ENCODE data around the gene KIAA1328. TPM values are rescaled to one million over a fixed set of nuclear protein-coding genes. Genes with fewer than 3 reads are reported as not detected.
"Not testable (repeated sequence)": the region's sequence is repeated elsewhere in the genome, so short reads cannot be mapped to it uniquely, and the experiment has no call there.

The KIAA1328 gene
- total RNA-seq, 1 experiment from 2014 or later = 6.2 TPM

GRCh38 chr18:36813824-36814223, 15.1 kb upstream of the KIAA1328 start:
- in situ Hi-C loops (cut with HindIII; ENCODE audit: low pct_unique_long_range_greater_than_20kb, low sequenced_read_pairs) (no loop called here), intact Hi-C loops (cut with micrococcal nuclease; ENCODE audit: unreplicated experiment) (no loop called here)
- H3K4me3 ChIP-seq (ENCODE audit: low read depth in 2 of 2, low read length in 2 of 2) = no peak overlapping the region
- H3K36me3 ChIP-seq (ENCODE audit: control insufficient read depth, insufficient read depth, low read length) = peaks cover 3% of the 10 kb centered on the region
- H3K4me1 ChIP-seq (ENCODE audit: control insufficient read depth, insufficient read depth, low read length) = no peaks in the 10 kb centered on the region
- H3K9me3 ChIP-seq (ENCODE audit: control insufficient read depth, insufficient read depth, low read depth, low read length) = no peaks in the 10 kb centered on the region
- ChIA-PET CTCF (interaction anchor here (0.6 kb wide), 1 partner anchor 13 kb away, joined by 4 read pairs; no protein-coding TSS in a partner anchor), POLR2A (no interaction called here)
- no peak for DNase-seq (ENCODE audit: low read depth, low spot score)
- no peak overlapping the region for H3K27ac ChIP-seq (ENCODE audit: low read length)
- no TSS peak for BruUV-seq (replicated peaks)
- ATAC-seq = no peak
- TF ChIP-seq REST (IDR thresholded peaks at IDR 0.05; ENCODE audit: insufficient read depth in 1 of 2, low read depth in 2 of 2, low read length in 1 of 2) = no peak
- no peak for TF ChIP-seq TCF7L2 (IDR thresholded peaks at IDR 0.05; ENCODE audit: low read depth, low read length)
- TF ChIP-seq SIN3A (IDR thresholded peaks at IDR 0.05; ENCODE audit: borderline replicate concordance, insufficient read depth, low read depth, low read length) = no peak
- TF ChIP-seq CTCF (IDR thresholded peaks at IDR 0.05) = no peak
- no peak for TF ChIP-seq POLR2AphosphoS5 (IDR thresholded peaks at IDR 0.05; ENCODE audit: low read depth, low read length)
- no peaks in the 10 kb centered on the region for H3K27me3 ChIP-seq (ENCODE audit: control insufficient read depth, insufficient read depth, low read length)

- POLR2A ChIA-PET = no interaction called here
- TF ChIP-seq SIN3A (IDR thresholded peaks at IDR 0.05; ENCODE audit: borderline replicate concordance, insufficient read depth, low read depth, low read length) (no peak), REST (IDR thresholded peaks at IDR 0.05; ENCODE audit: insufficient read depth in 1 of 2, low read depth in 2 of 2, low read length in 1 of 2) (no peak), POLR2AphosphoS5 (IDR thresholded peaks at IDR 0.05; ENCODE audit: low read depth, low read length) (no peak), TCF7L2 (IDR thresholded peaks at IDR 0.05; ENCODE audit: low read depth, low read length) (no peak), CTCF (IDR thresholded peaks at IDR 0.05) (no peak)
- intact Hi-C loops (cut with micrococcal nuclease; ENCODE audit: unreplicated experiment) = no loop called here
These were observed 13.9 kb upstream of the KIAA1328 start for GRCh38 chr18:36814994-36815393.

GRCh38 chr18:36816096-36816495, 12.8 kb upstream of the KIAA1328 start:
- CTCF ChIA-PET = not testable (repeated sequence)

More at GRCh38 chr18:36814994-36815393, 13.9 kb upstream of the KIAA1328 start:
- no peaks in the 10 kb centered on the region for H3K4me1 ChIP-seq (ENCODE audit: control insufficient read depth, insufficient read depth, low read length)
- H3K27ac ChIP-seq (ENCODE audit: low read length) = no peak overlapping the region
- CTCF ChIA-PET = no interaction called here
- peaks cover 3% of the 10 kb centered on the region for H3K36me3 ChIP-seq (ENCODE audit: control insufficient read depth, insufficient read depth, low read length)
- H3K4me3 ChIP-seq (ENCODE audit: low read depth in 2 of 2, low read length in 2 of 2) = no peak overlapping the region
- H3K9me3 ChIP-seq (ENCODE audit: control insufficient read depth, insufficient read depth, low read depth, low read length) = no peaks in the 10 kb centered on the region
- no peak for ATAC-seq
- BruUV-seq (replicated peaks) = no TSS peak
- in situ Hi-C loops (cut with HindIII; ENCODE audit: low pct_unique_long_range_greater_than_20kb, low sequenced_read_pairs) = no loop called here
- no peak for DNase-seq (ENCODE audit: low read depth, low spot score)
- H3K27me3 ChIP-seq (ENCODE audit: control insufficient read depth, insufficient read depth, low read length) = no peaks in the 10 kb centered on the region

More at GRCh38 chr18:36816096-36816495, 12.8 kb upstream of the KIAA1328 start:
- DNase-seq (ENCODE audit: low read depth, low spot score); ATAC-seq; POLR2A ChIA-PET; H3K4me3 ChIP-seq (ENCODE audit: low read depth in 2 of 2, low read length in 2 of 2); BruUV-seq (replicated peaks); H3K4me1 ChIP-seq (ENCODE audit: control insufficient read depth, insufficient read depth, low read length); H3K27ac ChIP-seq (ENCODE audit: low read length); in situ Hi-C loops (cut with HindIII; ENCODE audit: low pct_unique_long_range_greater_than_20kb, low sequenced_read_pairs); H3K9me3 ChIP-seq (ENCODE audit: control insufficient read depth, insufficient read depth, low read depth, low read length); H3K27me3 ChIP-seq (ENCODE audit: control insufficient read depth, insufficient read depth, low read length); intact Hi-C loops (cut with micrococcal nuclease; ENCODE audit: unreplicated experiment); H3K36me3 ChIP-seq (ENCODE audit: control insufficient read depth, insufficient read depth, low read length): not testable (repeated sequence)
